Measurements from ENCODE around the gene CHCHD10. TPM values are rescaled to one million over a fixed set of nuclear protein-coding genes. Genes with fewer than 3 reads are reported as not detected.

Gene CHCHD10
- total RNA-seq, 1 experiment from 2014 or later = 43.5 TPM

- Histone ChIP-seq H3K9me2 (ENCODE audit: insufficient read depth) (no peaks in the 10 kb centered on the region), H3K4me3 (no peak overlapping the region), H4K20me1 (ENCODE audit: insufficient read depth) (peaks cover 10% of the 10 kb centered on the region; the same call in 1 of the 2 replicates), H3K27ac (no peak overlapping the region), H3K4me1 (replicated peaks; ENCODE audit: insufficient read depth) (no peaks in the 10 kb centered on the region), H3K79me2 (ENCODE audit: low read depth) (no peaks in the 10 kb centered on the region), H3K9me3 (ENCODE audit: insufficient read depth, low read depth) (no peaks in the 10 kb centered on the region), H3K4me2 (no peak overlapping the region), H2AFZ (no peak overlapping the region), H3F3A (ENCODE audit: insufficient read depth, low read depth) (peaks cover 9% of the 10 kb centered on the region; the same call in 1 of the 2 replicates), H3K36me3 (ENCODE audit: low read depth) (no peaks in the 10 kb centered on the region), H3K27me3 (ENCODE audit: insufficient read depth, low read depth) (no peaks in the 10 kb centered on the region)
- TF ChIP-seq CTCF (conservative IDR thresholded peaks at IDR 0.05) = no peak
- no peak for TF ChIP-seq EZH2 (IDR thresholded peaks at IDR 0.05; ENCODE audit: low read depth)
- DNase-seq = no peak
- ChIA-PET CTCF (interaction anchor here (0.6 kb wide), 1 partner anchor 11 kb away, joined by 7 read pairs; no protein-coding TSS in a partner anchor), POLR2A (ENCODE audit: unreplicated experiment) (no interaction called here)
- intact Hi-C loops (cut with micrococcal nuclease; ENCODE audit: unreplicated experiment) = no loop called here
- BruUV-seq (replicated peaks) = no TSS peak
Observed at GRCh38 chr22:23759566-23759965, 8.2 kb downstream of the CHCHD10 start.

GRCh38 chr22:23756891-23757290, 10.9 kb downstream of the CHCHD10 start:
- H2AFZ ChIP-seq = no peak overlapping the region
- CTCF ChIA-PET = no interaction called here
- H3K79me2 ChIP-seq (ENCODE audit: low read depth) = no peaks in the 10 kb centered on the region
- no peaks in the 10 kb centered on the region for H4K20me1 ChIP-seq (ENCODE audit: insufficient read depth)
- H3K27me3 ChIP-seq (ENCODE audit: insufficient read depth, low read depth) = no peaks in the 10 kb centered on the region
- no TSS peak for BruUV-seq (replicated peaks)
- no peaks in the 10 kb centered on the region for H3K9me2 ChIP-seq (ENCODE audit: insufficient read depth)
- H3K4me3 ChIP-seq = no peak overlapping the region
- DNase-seq = no peak
- no peak overlapping the region for H3K27ac ChIP-seq
- H3K4me2 ChIP-seq = no peak overlapping the region
- no peaks in the 10 kb centered on the region for H3K36me3 ChIP-seq (ENCODE audit: low read depth)
- no peaks in the 10 kb centered on the region for H3K9me3 ChIP-seq (ENCODE audit: insufficient read depth, low read depth)
- POLR2A ChIA-PET (ENCODE audit: unreplicated experiment) = no interaction called here
- H3F3A ChIP-seq (ENCODE audit: insufficient read depth, low read depth) = peaks cover 7% of the 10 kb centered on the region; the same call in 1 of the 2 replicates
- intact Hi-C loops (cut with micrococcal nuclease; ENCODE audit: unreplicated experiment) = no loop called here
- 0 out of 2 replicates have a peak, but pooled peaks cover 2% of the 10 kb centered on the region for H3K4me1 ChIP-seq (replicated peaks; ENCODE audit: insufficient read depth)
- no peak for TF ChIP-seq CTCF (conservative IDR thresholded peaks at IDR 0.05)
- TF ChIP-seq EZH2 (IDR thresholded peaks at IDR 0.05; ENCODE audit: low read depth) = no peak

- CTCF ChIA-PET = no interaction called here
- POLR2A ChIA-PET (ENCODE audit: unreplicated experiment) = no interaction called here
- intact Hi-C loops (cut with micrococcal nuclease; ENCODE audit: unreplicated experiment) = no loop called here
Observed at GRCh38 chr22:23755711-23756110, 12.1 kb downstream of the CHCHD10 start.

More at GRCh38 chr22:23755711-23756110, 12.1 kb downstream of the CHCHD10 start:
- H3K9me3 ChIP-seq (ENCODE audit: insufficient read depth, low read depth) = no peaks in the 10 kb centered on the region
- no peak for TF ChIP-seq EZH2 (IDR thresholded peaks at IDR 0.05; ENCODE audit: low read depth)
- no peak for TF ChIP-seq CTCF (conservative IDR thresholded peaks at IDR 0.05)
- DNase-seq = no peak
- H4K20me1 ChIP-seq (ENCODE audit: insufficient read depth) = no peaks in the 10 kb centered on the region
- 0 out of 2 replicates have a peak, but pooled peaks cover 6% of the 10 kb centered on the region for H3K4me1 ChIP-seq (replicated peaks; ENCODE audit: insufficient read depth)
- H3K36me3 ChIP-seq (ENCODE audit: low read depth) = no peaks in the 10 kb centered on the region
- no peaks in the 10 kb centered on the region for H3K79me2 ChIP-seq (ENCODE audit: low read depth)
- H2AFZ ChIP-seq = no peak overlapping the region
- no peak overlapping the region for H3K4me3 ChIP-seq
- H3K4me2 ChIP-seq = no peak overlapping the region
- no peak overlapping the region for H3K27ac ChIP-seq
- no peaks in the 10 kb centered on the region for H3K9me2 ChIP-seq (ENCODE audit: insufficient read depth)
- BruUV-seq (replicated peaks) = no TSS peak
- H3K27me3 ChIP-seq (ENCODE audit: insufficient read depth, low read depth) = no peaks in the 10 kb centered on the region
- peaks cover 14% of the 10 kb centered on the region; the same call in 1 of the 2 replicates for H3F3A ChIP-seq (ENCODE audit: insufficient read depth, low read depth)

Measured in PC-9 (cell line).